GM18909 (cell line): Measurements from ENCODE around the gene ADD3.

ENCODE experiments used
- ATAC-seq: cut with Tn5 transposase; IDR thresholded peaks from one replicate; pipeline ENCODE4 v1.9.1; 2021; ENCODE audit warnings: mild to moderate bottlenecking; ENCODE audit not compliant: unreplicated experiment, poor library complexity

Gene ADD3

GRCh38 chr10:110056822-110057221, 49.0 kb downstream of the ADD3 start:
- no peak for ATAC-seq

GRCh38 chr10:110057456-110057855, 49.7 kb downstream of the ADD3 start:
- ATAC-seq: no peak

- peak; percentile 42 for ATAC-seq
Measured at GRCh38 chr10:110058212-110058611, 50.4 kb downstream of the ADD3 start.

- peak; percentile 53 for ATAC-seq
Measured at GRCh38 chr10:110059925-110060324, 52.1 kb downstream of the ADD3 start.

- ATAC-seq: no peak
Measured at GRCh38 chr10:110061687-110062086, 53.9 kb downstream of the ADD3 start.

GRCh38 chr10:110065269-110065668, 57.5 kb downstream of the ADD3 start:
- ATAC-seq: no peak

GRCh38 chr10:110067960-110068770, 60.4 kb downstream of the ADD3 start:
- ATAC-seq: peak; percentile 54

- no peak for ATAC-seq
Measured at GRCh38 chr10:110068780-110069179, 61.0 kb downstream of the ADD3 start.

GRCh38 chr10:110069502-110069982, 61.8 kb downstream of the ADD3 start:
- ATAC-seq: peak; percentile 65

GRCh38 chr10:110073896-110074295, 66.1 kb downstream of the ADD3 start:
- ATAC-seq: no peak

- no peak for ATAC-seq
Measured at GRCh38 chr10:110074298-110074697, 66.5 kb downstream of the ADD3 start.

GRCh38 chr10:110074758-110075671, 67.2 kb downstream of the ADD3 start:
- no peak for ATAC-seq

GRCh38 chr10:110075686-110076085, 67.9 kb downstream of the ADD3 start:
- ATAC-seq: no peak

- peak; percentile 73 for ATAC-seq
Measured at GRCh38 chr10:110076559-110077318, 69.0 kb downstream of the ADD3 start.

GRCh38 chr10:110077436-110078130, 69.8 kb downstream of the ADD3 start:
- ATAC-seq: peak; percentile 21

GRCh38 chr10:110078317-110078716, 70.5 kb downstream of the ADD3 start:
- ATAC-seq: no peak

- no peak for ATAC-seq
Measured at GRCh38 chr10:110081911-110082310, 74.1 kb downstream of the ADD3 start.

- no peak for ATAC-seq
Measured at GRCh38 chr10:110083884-110084283, 76.1 kb downstream of the ADD3 start.

- ATAC-seq: no peak
Measured at GRCh38 chr10:110087682-110088081, 79.9 kb downstream of the ADD3 start.
